Left cardiac atrium (tissue), 4 donors: Measurements from ENCODE around the gene PTGFR. TPM values are rescaled to one million over a fixed set of nuclear protein-coding genes. Genes with fewer than 3 reads are reported as not detected.

ENCODE experiments used
- ATAC-seq, 2 donors: fragments of 200-7000 bp; cut with Tn5 transposase; one replicate each; pipeline ENCODE4 v1.9.1; 2020; ENCODE audit warnings: mild to moderate bottlenecking in 2 of 2, moderate library complexity in 2 of 2
- DNase-seq: peaks from one replicate; pipeline ENCODE4 v3.0.0-alpha.2; 2020
- intact Hi-C, 2 donors: fragments of 100-400 bp; cut with DNase I; formaldehyde crosslinking; loops; one replicate each; pipeline versions ENCODE4 v1.14.1 to v1.15.1; 2022 to 2023
- long read RNA-seq: library from polyadenylated mRNA; unstranded; transcript quantifications from one replicate; pipeline ENCODE4 v2.0.0, GENCODE V29; 2021
- total RNA-seq, 2 donors: library from RNA; stranded (reverse); fragmentation: NEBNext Ultra II Directional; extraction: Animal tissue kit (Norgen Biotek cat#: 25700); gene quantifications; one replicate each; pipeline ENCODE4 v1.2.1, GENCODE V29; 2021
- donor health status: DM: no; HTN: yes; CAD: no.
- donor health status: DM: no; HTN: yes; CAD: no; lungs with severe emphysema.
- donor health status: DM: yes; HTN: yes; CAD: no.
- donor health status: Dilated cardiomyopathy.

The PTGFR gene, protein sequence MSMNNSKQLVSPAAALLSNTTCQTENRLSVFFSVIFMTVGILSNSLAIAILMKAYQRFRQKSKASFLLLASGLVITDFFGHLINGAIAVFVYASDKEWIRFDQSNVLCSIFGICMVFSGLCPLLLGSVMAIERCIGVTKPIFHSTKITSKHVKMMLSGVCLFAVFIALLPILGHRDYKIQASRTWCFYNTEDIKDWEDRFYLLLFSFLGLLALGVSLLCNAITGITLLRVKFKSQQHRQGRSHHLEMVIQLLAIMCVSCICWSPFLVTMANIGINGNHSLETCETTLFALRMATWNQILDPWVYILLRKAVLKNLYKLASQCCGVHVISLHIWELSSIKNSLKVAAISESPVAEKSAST
- 1 to 10 TPM; 4.2 to 7.9 TPM for total RNA-seq
- long read RNA-seq = 0 reads

DNA sequence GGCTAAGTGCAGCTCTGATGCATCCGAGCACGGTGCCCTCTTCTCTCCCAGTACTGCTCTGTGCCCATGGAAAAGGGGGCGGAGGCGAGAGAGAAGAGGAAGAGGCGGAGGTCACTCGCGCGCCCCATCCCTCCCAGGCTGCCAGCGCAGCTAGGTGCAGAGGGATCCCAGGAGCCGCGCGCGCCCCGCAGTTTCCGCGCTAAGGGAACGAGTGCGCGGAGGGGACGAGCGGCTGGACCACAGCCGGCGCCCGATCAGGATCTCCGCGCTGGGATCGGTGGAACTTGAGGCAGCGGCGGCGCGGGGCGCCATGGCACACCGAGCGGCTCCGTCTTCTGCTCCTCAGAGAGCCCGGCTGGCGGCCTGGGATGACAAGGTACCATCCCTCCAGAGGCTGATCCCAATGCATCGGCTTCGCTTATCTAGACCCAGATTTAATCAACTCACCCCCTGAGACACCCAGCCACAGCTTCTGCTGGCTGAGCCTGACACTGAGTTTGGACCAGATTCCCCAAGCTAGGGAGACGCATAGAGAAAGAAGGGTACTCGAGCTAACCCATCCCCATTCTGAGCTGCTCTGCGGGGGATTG, at the start of gene PTGFR:
Gene PTGFR (plus strand): TSS at position 114 of the 590 bp plus-strand sequence. CDS start 1,770 bp downstream, outside the sequence.
- intact Hi-C loops = no loop called here
- DNase-seq (peak; percentile 31), ATAC-seq (peak; percentile 68 to 69)

GRCh38 chr1:78441921-78442320, 48.9 kb upstream of the PTGFR start:
- intact Hi-C loops = no loop called here
- no peak for ATAC-seq
- no peak for DNase-seq

DNA sequence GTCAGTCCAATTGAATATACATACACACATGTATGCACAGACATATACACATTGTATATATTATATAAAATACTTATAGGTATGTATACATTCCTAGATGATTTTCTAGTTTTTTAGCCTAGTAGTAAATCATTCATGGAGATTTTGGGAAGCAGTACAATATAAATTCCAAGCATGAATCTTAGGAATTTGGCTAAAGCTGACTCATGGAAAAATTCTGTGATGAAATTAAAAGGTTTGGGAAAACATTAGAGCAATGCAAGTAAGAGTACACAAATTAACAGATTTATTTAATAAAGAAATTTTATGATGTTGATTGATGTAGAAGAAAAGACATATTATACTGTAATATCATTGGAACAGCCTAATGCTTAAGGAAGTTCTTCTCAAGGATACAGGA, 43.7 kb upstream of the PTGFR start:
- DNase-seq (no peak), ATAC-seq (no peak)
- intact Hi-C loops = no loop called here

DNA sequence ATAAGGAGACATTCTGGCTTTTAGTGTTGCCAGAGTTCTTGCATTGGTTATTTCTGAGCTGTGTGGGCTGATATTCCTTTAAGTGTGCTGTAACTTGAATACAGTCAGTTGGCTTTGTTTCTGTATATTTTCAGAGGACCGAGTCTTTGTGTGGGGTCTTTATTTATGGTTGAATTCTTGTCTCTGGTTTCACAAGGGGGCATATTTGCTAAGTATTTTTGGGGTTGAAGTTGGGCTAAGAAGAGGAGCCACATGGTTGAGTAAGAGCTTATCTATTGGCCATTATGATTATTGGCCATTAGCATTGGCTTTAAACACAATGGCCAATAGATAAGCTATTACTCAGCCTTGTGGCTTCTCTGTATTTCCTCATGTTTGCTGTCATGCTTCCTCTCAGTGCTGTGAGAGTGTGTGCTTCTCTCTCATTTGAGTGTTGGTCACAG, 26.3 kb upstream of the PTGFR start:
- intact Hi-C loops = no loop called here
- no peak for DNase-seq

GRCh38 chr1:78465143-78465542, 25.6 kb upstream of the PTGFR start:
- DNase-seq (no peak), ATAC-seq (no peak)
- intact Hi-C loops = no loop called here

More for the DNA sequence above, 26.3 kb upstream of the PTGFR start:
- peak; percentile 70 to 82 for ATAC-seq

DNA sequence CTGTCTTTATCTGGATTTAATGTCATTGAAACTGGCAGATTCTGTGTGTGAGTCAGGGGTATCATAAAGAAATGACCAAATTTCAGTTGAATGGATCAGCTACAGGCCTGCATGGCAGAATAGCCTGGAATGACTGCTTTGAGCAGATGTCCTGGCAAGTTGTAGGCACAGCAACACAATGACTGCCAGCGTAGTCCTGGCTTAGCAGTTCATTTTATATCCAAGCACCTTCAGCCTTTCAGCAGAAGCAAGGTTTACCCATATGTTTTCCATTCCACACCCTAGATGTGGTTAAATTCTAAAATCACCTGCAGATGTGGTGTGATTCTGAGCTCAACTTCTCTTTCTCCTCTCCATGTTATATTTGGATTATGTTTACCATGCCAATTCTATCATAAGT, 22.3 kb upstream of the PTGFR start:
- intact Hi-C loops = no loop called here
- no peak for DNase-seq
- ATAC-seq = no peak

DNA sequence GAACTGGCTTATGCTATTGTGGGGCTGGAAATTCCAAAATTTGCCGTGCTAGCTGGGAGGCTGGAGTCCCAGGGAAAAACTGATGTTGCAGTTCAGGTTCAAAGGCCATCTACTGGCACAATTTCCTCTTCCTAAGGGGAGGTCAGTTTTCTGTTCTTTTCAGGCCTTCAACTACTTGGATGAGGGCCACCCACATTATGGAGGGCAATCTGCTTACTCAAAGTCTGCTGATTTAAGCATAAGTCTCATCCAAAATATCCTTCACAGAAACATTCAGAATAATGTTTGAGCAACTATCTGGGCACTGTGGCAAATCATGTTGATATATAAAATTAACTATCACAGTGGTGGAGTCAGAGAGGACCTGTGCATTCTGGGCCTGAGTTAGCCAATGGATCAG, 21.2 kb upstream of the PTGFR start:
- DNase-seq = no peak
- ATAC-seq = no peak
- intact Hi-C loops = no loop called here

DNA sequence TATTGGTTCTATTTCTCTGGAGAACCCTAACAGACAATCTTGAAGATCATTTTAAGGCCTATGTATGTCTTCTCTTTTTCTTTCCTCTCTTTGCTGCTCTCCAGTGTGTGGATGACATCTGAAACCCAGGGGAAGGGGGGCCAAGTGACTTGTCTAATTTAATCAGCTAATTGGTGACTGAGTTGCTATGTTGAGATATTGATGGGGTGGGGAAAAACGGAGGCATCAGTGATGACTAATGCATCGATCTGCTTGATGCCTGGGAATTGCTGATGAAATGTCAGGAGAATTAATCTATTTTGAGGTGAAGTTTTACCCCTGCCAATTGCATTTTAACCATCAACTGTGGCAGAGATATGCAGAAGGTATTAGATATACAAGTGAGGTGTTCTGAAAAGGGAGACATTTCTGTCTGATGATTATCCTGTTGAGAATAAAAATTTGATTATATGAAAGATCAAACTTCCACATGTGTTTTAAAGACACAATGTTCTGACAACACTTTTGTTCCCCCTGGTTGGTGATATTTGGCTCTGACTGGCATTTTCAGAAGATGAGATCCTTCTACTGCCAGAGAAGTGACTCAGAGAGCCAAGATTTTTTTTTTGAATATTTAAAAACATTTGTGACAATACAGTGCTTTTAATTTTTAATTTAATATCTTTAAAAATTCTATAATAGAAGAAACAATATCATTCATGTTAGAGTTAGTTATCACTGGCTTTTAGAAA, 18.7 kb upstream of the PTGFR start:
- ATAC-seq (no peak), DNase-seq (no peak)
- intact Hi-C loops = no loop called here

- no peak for ATAC-seq
Measured at GRCh38 chr1:78472851-78473496, 17.8 kb upstream of the PTGFR start.

GRCh38 chr1:78474092-78474491, 16.7 kb upstream of the PTGFR start:
- no peak for DNase-seq
- intact Hi-C loops = no loop called here
- no peak for ATAC-seq

More at GRCh38 chr1:78472851-78473496, 17.8 kb upstream of the PTGFR start:
- intact Hi-C loops = no loop called here
- no peak for DNase-seq

DNA sequence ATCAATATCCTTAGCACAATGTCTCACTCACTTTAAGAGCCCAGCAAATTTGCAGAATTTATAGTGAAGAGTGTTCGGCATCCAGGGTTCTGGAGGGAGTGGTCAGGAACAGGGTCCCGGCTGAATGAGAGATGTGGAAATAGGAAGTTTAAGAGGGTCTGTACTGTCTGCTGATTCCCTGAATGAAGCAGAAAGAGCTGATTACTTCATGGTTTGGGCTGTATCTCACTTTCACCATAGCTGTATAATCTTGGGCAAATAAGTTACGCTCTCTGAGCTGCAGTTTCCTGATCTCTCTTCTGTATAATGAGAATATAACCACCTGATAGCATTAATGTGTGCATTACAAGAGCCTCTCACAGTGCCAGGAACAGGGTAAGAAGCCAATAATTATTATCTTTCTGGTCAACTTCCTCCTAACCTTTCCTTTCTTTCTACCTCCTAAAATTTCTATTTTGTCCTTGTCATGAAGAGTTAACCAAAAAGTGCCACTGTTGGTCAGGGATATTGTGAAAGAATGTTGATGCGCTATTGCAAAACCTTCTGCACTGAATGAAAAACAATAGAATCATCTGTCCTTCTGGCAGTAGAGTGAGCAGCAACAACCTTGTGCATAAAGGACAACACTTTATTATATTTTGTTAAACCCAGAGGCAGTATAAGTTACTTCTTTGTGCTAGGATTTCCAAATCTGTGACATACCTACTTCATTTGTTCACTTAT, 14.7 kb upstream of the PTGFR start:
- ATAC-seq (no peak), DNase-seq (no peak)
- intact Hi-C loops = no loop called here

- intact Hi-C loops = no loop called here
- ATAC-seq = peak in 1 of 2 donors; percentile 54
- no peak for DNase-seq
Measured at GRCh38 chr1:78483903-78484302, 6.9 kb upstream of the PTGFR start.

DNA sequence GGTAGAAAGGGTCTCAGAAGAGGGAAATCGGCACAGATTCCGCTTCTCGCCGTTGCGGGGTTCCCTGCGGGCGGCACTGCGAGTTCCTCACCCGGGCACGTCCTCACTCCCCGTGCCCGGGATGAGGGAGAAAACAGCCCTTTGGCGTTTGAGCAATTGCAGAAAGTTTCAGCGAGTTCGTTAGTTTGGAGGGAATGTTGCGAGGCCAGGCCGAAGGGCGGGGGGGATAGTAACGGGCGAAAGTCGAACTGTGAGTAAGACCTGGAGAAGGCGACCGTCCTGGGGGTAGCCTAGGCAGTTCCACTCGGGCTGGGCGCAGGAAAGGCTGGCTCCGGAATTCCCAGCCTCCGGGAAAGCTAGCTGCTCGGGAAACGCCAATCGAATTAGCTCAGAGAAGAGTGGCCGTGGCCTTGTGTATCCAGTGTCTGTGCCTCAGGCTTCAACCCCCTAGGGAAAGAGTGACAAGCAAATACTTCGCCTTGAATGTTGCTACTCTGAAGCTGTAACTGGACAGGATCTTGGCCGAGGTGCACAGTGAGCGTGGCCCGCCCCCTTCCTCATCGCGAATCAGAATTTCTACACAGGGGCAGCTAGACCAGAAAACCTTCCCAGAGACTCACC, 787 bp downstream of the PTGFR start:
- peak; percentile 27 for DNase-seq
- ATAC-seq = peak; percentile 68 to 83
- intact Hi-C loops = no loop called here

- ATAC-seq (no peak), DNase-seq (no peak)
- intact Hi-C loops = no loop called here
Measured at GRCh38 chr1:78492386-78492950, 1.7 kb downstream of the PTGFR start.

DNA sequence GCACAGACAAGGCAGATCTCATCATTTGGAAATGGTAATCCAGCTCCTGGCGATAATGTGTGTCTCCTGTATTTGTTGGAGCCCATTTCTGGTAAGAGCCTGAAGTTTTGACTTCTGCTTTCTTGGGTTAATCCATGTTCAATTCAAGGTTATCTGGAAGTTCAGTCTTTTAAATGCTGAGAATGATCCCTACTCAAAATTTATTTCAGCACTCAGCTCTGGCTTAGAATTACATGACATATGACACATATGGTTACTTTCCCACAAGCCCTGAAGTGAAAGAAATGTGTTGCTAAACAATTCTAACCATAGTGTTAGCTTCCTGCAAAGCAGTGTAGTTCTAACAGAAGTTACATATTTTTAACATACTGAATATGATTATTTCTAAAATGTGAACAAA, 2.7 kb downstream of the PTGFR start:
- intact Hi-C loops = no loop called here
- DNase-seq (no peak), ATAC-seq (no peak)

DNA sequence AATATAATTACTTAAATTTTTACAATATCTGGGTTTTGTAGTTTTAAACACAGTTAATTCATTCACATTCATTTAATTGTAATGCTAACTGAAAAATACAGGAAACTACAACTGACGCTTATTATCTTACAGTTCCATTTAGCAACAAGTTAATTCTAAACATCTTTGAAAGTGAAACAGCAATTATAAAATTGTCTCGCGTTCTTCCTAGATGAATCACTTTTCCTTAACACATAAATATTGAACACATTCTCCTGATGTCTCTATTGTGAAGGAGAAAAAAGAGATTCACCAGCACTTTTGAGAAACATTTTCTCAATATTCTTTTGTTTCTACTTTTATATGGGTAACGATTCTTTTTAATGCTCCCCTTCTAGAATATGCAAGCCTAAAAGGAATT, 6.4 kb downstream of the PTGFR start:
- no peak for DNase-seq
- intact Hi-C loops = no loop called here
- no peak for ATAC-seq

DNA sequence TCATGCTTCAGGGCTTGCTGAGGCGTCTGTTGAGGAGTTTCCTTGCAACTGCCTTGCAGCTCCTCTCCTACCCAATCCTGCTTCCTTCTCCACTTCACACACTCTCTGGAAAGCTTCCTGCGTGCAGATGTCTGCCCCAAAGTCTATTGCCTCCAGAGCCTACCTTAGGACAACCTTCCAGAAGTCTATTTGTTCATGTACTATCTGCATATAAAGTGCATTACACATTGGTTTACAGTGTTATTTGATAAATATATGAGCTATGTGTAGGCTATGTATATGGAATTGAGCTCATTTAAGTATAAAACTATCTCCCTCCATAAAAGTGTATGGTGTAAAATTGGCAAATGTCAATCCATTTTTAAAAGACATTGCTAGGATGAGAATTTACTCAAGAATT, 9.8 kb downstream of the PTGFR start:
- no peak for DNase-seq
- no peak for ATAC-seq
- intact Hi-C loops = no loop called here

DNA sequence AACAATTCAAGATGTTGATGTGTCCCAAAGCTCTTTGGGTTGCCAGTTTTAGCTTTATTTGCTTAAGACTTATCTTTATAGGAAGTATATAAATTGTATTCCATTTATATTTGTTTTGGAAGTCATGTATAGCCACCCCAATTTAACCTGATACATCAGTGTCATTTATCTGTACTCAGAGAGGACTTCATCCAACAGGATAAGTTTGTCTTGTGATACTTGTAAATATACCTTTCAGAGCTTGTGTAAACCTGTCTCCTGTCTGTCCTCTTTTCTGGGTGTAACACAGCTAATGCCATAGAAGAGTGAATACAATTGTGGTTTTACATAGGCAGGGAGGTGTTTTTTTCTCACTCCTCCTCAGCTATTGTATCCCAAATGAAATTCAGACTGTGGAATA, 10.4 kb downstream of the PTGFR start:
- no peak for DNase-seq
- ATAC-seq = no peak
- intact Hi-C loops = no loop called here
